Measurements from ENCODE around the gene CCDC158. TPM values are rescaled to one million over a fixed set of nuclear protein-coding genes. Genes with fewer than 3 reads are reported as not detected.
"Not testable (repeated sequence)": the region's sequence is repeated elsewhere in the genome, so short reads cannot be mapped to it uniquely, and the experiment has no call there.

Gene CCDC158
- total and polyA plus RNA-seq, 2 of the 8 experiments (the other 6 are each of a cell fraction or from before 2014, with no cell fraction given): not detected

DNA sequence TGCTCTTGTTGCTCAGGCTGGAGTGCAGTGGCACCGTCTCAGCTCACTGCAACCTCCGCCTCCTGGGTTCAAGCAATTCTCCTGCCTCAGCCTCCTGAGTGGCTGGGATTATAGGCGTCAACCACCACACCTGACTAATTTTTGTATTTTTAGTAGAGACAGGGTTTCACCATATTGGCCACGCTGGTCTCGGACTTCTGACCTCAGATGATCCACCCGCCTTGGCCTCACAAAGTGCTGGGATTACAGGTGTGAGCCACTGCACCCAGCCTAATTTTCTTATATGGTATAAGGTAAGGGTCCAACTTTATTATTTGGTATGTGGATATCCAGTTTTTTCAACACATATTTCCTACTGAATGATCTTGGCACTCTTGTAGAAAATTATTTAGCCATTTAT lies 33.1 kb upstream of the CCDC158 start:
- CTCF ChIA-PET (ENCODE audit: partially characterized antibody): interaction anchor here (1.2 kb wide), 1 partner anchor 22 kb away, joined by 4 read pairs; no protein-coding TSS in a partner anchor
- H3K9ac ChIP-seq (replicated peaks in 1 of 4; ENCODE audit: extremely low read depth in 1 of 4, low read depth in 3 of 4, low read length in 3 of 4); H3K56ac ChIP-seq (replicated peaks; ENCODE audit: insufficient read length, low read depth, low read length); H3K23ac ChIP-seq (ENCODE audit: insufficient read length); H3K36me3 ChIP-seq (ENCODE audit: control insufficient read depth in 2 of 4, insufficient read depth in 4 of 4, low read length in 3 of 4); H2AK5ac ChIP-seq (ENCODE audit: low read depth, low read length); H3K4ac ChIP-seq (replicated peaks; ENCODE audit: insufficient read length, low read depth, low read length); H3K27ac ChIP-seq (ENCODE audit: low read depth, low read length); H4K8ac ChIP-seq (ENCODE audit: extremely low read depth, insufficient read depth, low read length); DNase-seq (ENCODE audit: low read depth in 1 of 2, low spot score in 2 of 2); H3K4me1 ChIP-seq (replicated peaks in 1 of 4; ENCODE audit: control insufficient read depth in 3 of 4, insufficient read depth in 4 of 4, low read length in 3 of 4); H4K20me1 ChIP-seq (replicated peaks in 1 of 2; ENCODE audit: control insufficient read depth in 1 of 2, insufficient read depth in 2 of 2, low read length in 2 of 2); H3K4me3 ChIP-seq (ENCODE audit: extremely low read depth in 1 of 4, insufficient read depth in 2 of 4, low read depth in 3 of 4, low read length in 4 of 4); H2BK120ac ChIP-seq (replicated peaks; ENCODE audit: low read depth, low read length); H4K91ac ChIP-seq (replicated peaks; ENCODE audit: insufficient read length, low read length); H2AFZ ChIP-seq (ENCODE audit: low read length); H3K18ac ChIP-seq (ENCODE audit: extremely low read depth, low read length); H3K23me2 ChIP-seq (ENCODE audit: low read depth, low read length); H3K79me2 ChIP-seq (ENCODE audit: control insufficient read depth in 1 of 2, insufficient read depth in 2 of 2, low read length in 2 of 2); H3K79me1 ChIP-seq (ENCODE audit: low read depth, low read length); H2BK5ac ChIP-seq (ENCODE audit: low read depth, low read length); H4K5ac ChIP-seq (ENCODE audit: insufficient read length, low read depth, low read length); H3K9me3 ChIP-seq (ENCODE audit: insufficient read depth in 2 of 2, low read depth in 1 of 2, low read length in 1 of 2); FAIRE-seq; H3K27me3 ChIP-seq (replicated peaks in 1 of 4; ENCODE audit: control insufficient read depth in 3 of 4, extremely low read depth in 1 of 4, insufficient read depth in 3 of 4, low read length in 3 of 4); H2BK12ac ChIP-seq (ENCODE audit: low read depth, low read length); POLR2A ChIA-PET (ENCODE audit: partially characterized antibody); H3K14ac ChIP-seq (ENCODE audit: insufficient read length); H2BK20ac ChIP-seq (ENCODE audit: low read length); H3K4me2 ChIP-seq (ENCODE audit: insufficient read depth in 1 of 2, low read depth in 2 of 2, low read length in 2 of 2); H2BK15ac ChIP-seq (ENCODE audit: low read length): not testable (repeated sequence)
- 93% methylated on average over 6 of the region's 6 CpGs; no CpG with 5 or more reads in 1 of the 2 experiments for WGBS, 2 experiments (ENCODE audit: extremely low coverage in 1 of 2, insufficient coverage in 1 of 2, insufficient read length in 1 of 2, insufficient replicate concordance in 2 of 2, low coverage in 1 of 2, low lambda C conversion rate in 2 of 2, missing lambda C conversion rate in 1 of 2)

Measured in H1 (cell line).